Measurements from ENCODE around the gene SOS1.

- TF ChIP-seq CTCF (IDR thresholded peaks at IDR 0.05) (no peak), EZH2 (IDR thresholded peaks at IDR 0.05; ENCODE audit: borderline replicate concordance, insufficient read depth, low read depth, low read length, poor library complexity, severe bottlenecking) (no peak)
Observed at GRCh38 chr2:38943784-38944183, 177.1 kb downstream of the SOS1 start.

Measured in B cell (primary cell).